Measurements from ENCODE around the gene TGM5.

TGM5 gene

DNA sequence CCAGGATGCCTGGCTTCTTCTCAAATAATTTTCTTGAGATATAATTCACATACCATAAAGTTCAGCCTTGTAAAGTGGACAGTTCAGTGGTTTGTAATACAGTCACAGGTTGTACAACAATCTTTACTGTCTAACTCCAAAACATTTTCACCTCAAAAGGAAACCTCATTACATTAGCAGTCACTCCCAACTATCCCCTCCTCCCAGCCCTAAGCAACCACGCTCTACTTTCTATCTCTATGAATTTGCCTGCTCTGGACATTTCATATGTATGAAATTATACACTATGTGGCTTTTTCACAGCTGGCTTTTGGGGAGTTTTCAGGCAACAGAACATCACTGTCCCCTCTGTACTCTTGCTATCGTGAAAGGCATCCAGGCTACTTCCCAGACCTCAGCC lies 17.5 kb downstream of the TGM5 start:
- Histone ChIP-seq H3K27me3 (replicated peaks; ENCODE audit: control insufficient read depth, insufficient read depth, low read length) (no peaks in the 10 kb centered on the region), H3K36me3 (ENCODE audit: control insufficient read depth, insufficient read depth, low read length) (no peaks in the 10 kb centered on the region), H3K4me3 (replicated peaks; ENCODE audit: low read depth, low read length) (no peak overlapping the region)
- TF ChIP-seq, protein P1, sequence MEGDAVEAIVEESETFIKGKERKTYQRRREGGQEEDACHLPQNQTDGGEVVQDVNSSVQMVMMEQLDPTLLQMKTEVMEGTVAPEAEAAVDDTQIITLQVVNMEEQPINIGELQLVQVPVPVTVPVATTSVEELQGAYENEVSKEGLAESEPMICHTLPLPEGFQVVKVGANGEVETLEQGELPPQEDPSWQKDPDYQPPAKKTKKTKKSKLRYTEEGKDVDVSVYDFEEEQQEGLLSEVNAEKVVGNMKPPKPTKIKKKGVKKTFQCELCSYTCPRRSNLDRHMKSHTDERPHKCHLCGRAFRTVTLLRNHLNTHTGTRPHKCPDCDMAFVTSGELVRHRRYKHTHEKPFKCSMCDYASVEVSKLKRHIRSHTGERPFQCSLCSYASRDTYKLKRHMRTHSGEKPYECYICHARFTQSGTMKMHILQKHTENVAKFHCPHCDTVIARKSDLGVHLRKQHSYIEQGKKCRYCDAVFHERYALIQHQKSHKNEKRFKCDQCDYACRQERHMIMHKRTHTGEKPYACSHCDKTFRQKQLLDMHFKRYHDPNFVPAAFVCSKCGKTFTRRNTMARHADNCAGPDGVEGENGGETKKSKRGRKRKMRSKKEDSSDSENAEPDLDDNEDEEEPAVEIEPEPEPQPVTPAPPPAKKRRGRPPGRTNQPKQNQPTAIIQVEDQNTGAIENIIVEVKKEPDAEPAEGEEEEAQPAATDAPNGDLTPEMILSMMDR (IDR thresholded peaks at IDR 0.05; ENCODE audit: insufficient read depth, low read length, poor library complexity, severe bottlenecking), result no peak
- no peak for DNase-seq (ENCODE audit: extremely low read depth, insufficient read length)

DNA sequence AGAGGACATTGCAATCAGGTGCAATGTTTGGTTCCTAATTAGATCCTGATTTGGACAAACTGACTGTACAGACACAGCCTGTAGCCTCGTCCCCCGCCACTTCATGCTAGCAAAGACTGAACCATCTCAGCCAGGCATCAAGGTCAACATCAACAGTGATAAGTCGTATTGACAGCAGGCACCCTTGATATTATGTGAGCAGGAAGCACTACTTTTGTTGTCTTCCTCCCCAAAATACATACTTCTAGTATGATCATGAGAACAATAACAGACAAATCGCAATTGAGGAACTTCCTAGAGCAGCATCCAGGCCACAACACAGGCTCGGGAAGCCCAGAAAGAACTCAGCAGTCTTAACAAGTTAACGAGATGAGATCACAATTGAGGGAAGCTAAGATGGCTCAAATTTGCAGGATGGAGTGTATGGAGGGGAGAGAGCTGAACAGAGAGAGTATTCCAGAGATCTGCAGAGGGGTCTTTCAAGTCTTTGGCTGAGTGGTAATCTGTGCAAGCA lies 20.4 kb downstream of the TGM5 start:
- no peak overlapping the region for H3K4me3 ChIP-seq (replicated peaks; ENCODE audit: low read depth, low read length)
- no peaks in the 10 kb centered on the region for H3K36me3 ChIP-seq (ENCODE audit: control insufficient read depth, insufficient read depth, low read length)
- DNase-seq (ENCODE audit: extremely low read depth, insufficient read length), result no peak
- no peaks in the 10 kb centered on the region for H3K27me3 ChIP-seq (replicated peaks; ENCODE audit: control insufficient read depth, insufficient read depth, low read length)
- TF ChIP-seq, protein P1 (IDR thresholded peaks at IDR 0.05; ENCODE audit: insufficient read depth, low read length, poor library complexity, severe bottlenecking), result no peak

DNA sequence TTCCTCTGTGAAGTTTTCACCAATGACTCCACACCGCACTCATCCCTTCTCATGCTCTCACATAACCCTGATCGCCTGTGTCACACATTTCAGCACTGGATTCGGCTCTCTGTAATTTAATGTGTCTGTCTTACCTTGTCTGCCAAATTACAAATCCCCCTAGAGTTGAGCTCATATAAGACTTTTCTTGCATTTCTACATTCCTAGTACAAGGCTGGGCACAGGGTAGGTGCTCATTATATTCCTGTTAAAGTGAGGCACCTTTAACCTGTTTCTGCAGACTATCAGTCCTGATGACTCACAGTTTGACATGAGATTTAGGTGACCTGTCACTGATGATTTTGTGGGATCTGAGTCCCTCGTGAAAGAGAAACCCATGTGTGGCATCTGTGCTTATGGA lies 22.6 kb downstream of the TGM5 start:
- Histone ChIP-seq H3K36me3 (ENCODE audit: control insufficient read depth, insufficient read depth, low read length) (no peaks in the 10 kb centered on the region), H3K27me3 (replicated peaks; ENCODE audit: control insufficient read depth, insufficient read depth, low read length) (no peaks in the 10 kb centered on the region), H3K4me3 (replicated peaks; ENCODE audit: low read depth, low read length) (no peak overlapping the region)
- DNase-seq (ENCODE audit: extremely low read depth, insufficient read length), result no peak
- TF ChIP-seq, protein P1 (IDR thresholded peaks at IDR 0.05; ENCODE audit: insufficient read depth, low read length, poor library complexity, severe bottlenecking), result no peak

DNA sequence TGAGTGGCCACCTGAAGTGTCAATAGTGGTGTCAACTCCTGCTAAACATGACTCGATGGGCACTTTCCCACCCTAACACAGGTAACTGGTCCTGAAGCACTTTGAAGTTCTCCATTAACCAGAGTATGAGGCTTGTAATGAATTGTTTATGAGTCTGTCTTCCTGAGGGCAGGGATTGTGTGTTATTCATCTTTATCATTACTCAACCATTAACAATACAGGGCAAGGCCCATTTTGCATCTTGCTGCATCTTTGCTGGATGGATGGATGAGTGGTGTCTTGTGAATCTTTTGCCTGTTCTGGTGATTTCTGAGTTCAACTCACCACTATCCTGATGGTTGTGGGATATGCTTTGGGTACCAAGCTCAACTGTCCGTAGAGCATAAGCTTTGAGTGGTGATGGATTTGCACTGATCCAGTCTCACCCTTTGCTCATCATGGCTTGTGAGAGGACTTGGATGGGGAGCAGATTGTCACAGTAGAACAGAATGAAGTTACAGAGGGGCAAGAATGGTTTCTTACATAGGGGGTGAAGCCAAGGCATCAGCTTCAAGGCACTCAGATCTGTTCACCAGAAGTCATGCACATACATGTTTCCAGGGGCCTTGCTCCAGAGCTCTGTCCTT lies 23.6 kb downstream of the TGM5 start:
- no peaks in the 10 kb centered on the region for H3K27me3 ChIP-seq (replicated peaks; ENCODE audit: control insufficient read depth, insufficient read depth, low read length)
- H3K36me3 ChIP-seq (ENCODE audit: control insufficient read depth, insufficient read depth, low read length), result no peaks in the 10 kb centered on the region
- no peak overlapping the region for H3K4me3 ChIP-seq (replicated peaks; ENCODE audit: low read depth, low read length)
- no peak for DNase-seq (ENCODE audit: extremely low read depth, insufficient read length)
- TF ChIP-seq, protein P1 (IDR thresholded peaks at IDR 0.05; ENCODE audit: insufficient read depth, low read length, poor library complexity, severe bottlenecking), result no peak

DNA sequence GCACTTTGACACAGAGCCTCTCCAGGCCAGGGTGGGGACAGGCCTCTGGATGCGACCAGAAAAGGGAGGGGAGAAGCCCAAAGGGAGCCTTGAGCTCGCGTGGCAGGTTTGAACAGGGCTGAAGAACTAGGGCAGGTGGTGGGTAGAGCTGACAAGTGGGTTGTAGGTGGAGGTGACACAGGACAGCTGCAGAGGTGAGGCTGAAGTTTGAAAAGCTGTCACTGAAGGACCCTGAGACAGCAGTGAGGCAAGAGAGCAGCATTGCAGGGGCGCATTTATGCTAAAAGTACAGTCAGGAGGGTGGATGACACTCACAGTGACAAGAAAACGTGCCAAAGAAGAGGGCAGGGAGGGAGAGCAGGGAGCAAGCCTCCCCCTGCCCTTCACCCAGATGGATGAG lies 24.1 kb downstream of the TGM5 start:
- TF ChIP-seq, protein P1 (IDR thresholded peaks at IDR 0.05; ENCODE audit: insufficient read depth, low read length, poor library complexity, severe bottlenecking), result no peak
- H3K27me3 ChIP-seq (replicated peaks; ENCODE audit: control insufficient read depth, insufficient read depth, low read length), result no peaks in the 10 kb centered on the region
- H3K4me3 ChIP-seq (replicated peaks; ENCODE audit: low read depth, low read length), result no peak overlapping the region
- no peak for DNase-seq (ENCODE audit: extremely low read depth, insufficient read length)
- no peaks in the 10 kb centered on the region for H3K36me3 ChIP-seq (ENCODE audit: control insufficient read depth, insufficient read depth, low read length)

DNA sequence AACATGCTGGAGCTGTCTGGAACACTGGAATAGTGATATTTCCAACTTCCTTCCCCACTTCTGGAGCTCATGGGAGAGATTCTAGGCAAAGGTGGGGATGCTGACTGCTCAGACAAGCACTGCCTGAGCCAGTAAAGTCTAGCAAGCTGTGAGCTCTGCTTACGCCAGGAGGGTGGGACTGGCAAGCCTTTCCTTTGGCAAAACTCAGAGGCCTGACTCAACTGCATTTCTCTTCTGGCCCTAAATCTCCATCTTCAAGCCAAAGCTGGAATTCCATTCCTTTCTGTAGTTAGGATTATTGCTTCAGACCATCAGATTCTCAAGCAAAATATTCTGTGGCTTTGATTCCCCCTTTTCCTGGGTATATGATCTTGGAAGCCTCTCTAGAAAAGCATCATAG lies 25.6 kb downstream of the TGM5 start:
- Histone ChIP-seq H3K27me3 (replicated peaks; ENCODE audit: control insufficient read depth, insufficient read depth, low read length) (no peaks in the 10 kb centered on the region), H3K4me3 (replicated peaks; ENCODE audit: low read depth, low read length) (no peak overlapping the region), H3K36me3 (ENCODE audit: control insufficient read depth, insufficient read depth, low read length) (no peaks in the 10 kb centered on the region)
- DNase-seq (ENCODE audit: extremely low read depth, insufficient read length), result no peak
- TF ChIP-seq, protein P1 (IDR thresholded peaks at IDR 0.05; ENCODE audit: insufficient read depth, low read length, poor library complexity, severe bottlenecking), result no peak
